Subcutaneous abdominal adipose tissue (tissue), 5 donors: Measurements from ENCODE around the gene GKAP1.
"Not testable (repeated sequence)": the region's sequence is repeated elsewhere in the genome, so short reads cannot be mapped to it uniquely, and the experiment has no call there.

Experiments
- H3K27ac ChIP-seq: one replicate; pipeline ENCODE4 v1.7.0; 2013; ENCODE audit warnings: low read depth, mild to moderate bottlenecking, inconsistent platforms, low read length, moderate library complexity
- H3K27me3 ChIP-seq, 5 donors: one replicate each; pipeline ENCODE4 v1.7.0; 2013; ENCODE audit warnings: low read length in 5 of 5, inconsistent platforms in 1 of 5; ENCODE audit not compliant: control insufficient read depth in 5 of 5, insufficient read depth in 4 of 5
- H3K36me3 ChIP-seq, 5 donors: one replicate each; pipeline ENCODE4 v1.7.0; 2013; ENCODE audit warnings: low read length in 5 of 5; ENCODE audit not compliant: control insufficient read depth in 5 of 5, insufficient read depth in 5 of 5
- H3K4me1 ChIP-seq, 5 donors: one replicate each; pipeline ENCODE4 v1.7.0; 2013; ENCODE audit warnings: low read length in 5 of 5, mild to moderate bottlenecking in 3 of 5, moderate library complexity in 1 of 5; ENCODE audit not compliant: control insufficient read depth in 5 of 5, insufficient read depth in 5 of 5
- H3K4me3 ChIP-seq, 5 donors: one replicate each; pipeline ENCODE4 v1.7.0; 2013; ENCODE audit warnings: low read length in 5 of 5, low read depth in 1 of 5
- H3K9ac ChIP-seq, 5 donors: one replicate each; pipeline ENCODE4 v1.7.0; 2013; ENCODE audit warnings: low read length in 5 of 5, mild to moderate bottlenecking in 4 of 5, moderate library complexity in 3 of 5
- H3K9me3 ChIP-seq, 5 donors: one replicate each; pipeline ENCODE4 v1.7.0; 2013; ENCODE audit warnings: low read length in 5 of 5; ENCODE audit not compliant: control insufficient read depth in 5 of 5
- donor health status: healthy.
- donor health status: healthy.
- donor health status: healthy.
- donor health status: healthy.
- donor health status: healthy.

The GKAP1 gene

DNA sequence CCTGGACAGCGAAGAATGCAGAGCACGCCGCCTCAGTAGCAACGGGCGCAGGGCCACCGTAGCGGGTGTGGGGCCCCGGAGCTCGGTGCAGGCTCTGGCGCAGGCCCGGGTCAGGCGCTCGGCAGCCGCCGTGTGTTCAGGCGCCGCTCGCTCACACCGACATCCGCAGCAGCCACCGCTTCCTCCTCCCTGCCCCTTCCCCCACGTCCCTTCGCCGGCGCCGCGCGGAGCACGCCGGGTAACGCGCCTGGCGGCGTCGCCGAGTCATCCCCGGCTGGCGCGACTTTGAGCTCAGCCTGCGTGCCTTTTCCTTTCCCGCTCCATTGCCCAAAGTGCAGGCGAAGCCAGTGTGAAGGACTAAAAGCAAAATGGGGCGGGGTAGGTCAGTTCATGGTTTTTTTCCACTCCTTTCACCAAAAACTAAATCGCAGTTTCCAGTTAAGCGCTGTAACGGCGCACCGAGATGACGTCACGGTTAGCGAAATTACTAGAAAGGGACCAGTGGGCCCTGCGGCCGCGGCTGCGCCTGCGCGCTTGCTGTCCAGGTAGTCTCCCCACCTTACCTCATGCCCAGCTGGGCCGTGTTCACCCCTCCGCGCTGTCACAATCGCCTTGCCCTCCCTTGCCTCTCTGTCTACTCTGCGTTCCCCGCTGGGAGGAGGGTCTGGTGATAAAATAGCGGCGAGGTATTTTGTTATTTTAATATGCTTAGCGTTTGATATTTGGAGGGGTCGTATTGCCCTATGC is 109.6 kb downstream of the GKAP1 start, which contains the start of gene UBQLN1:
TSS of gene UBQLN1 (minus strand) at position 191 of the 747 bp plus-strand sequence. CDS start 279 bp downstream, outside the sequence.
- H3K9me3 ChIP-seq: no peaks in the 10 kb centered on the region
- peaks cover 3 to 32% (median 28%) of the 10 kb centered on the region in 5 donors for H3K4me1 ChIP-seq

DNA sequence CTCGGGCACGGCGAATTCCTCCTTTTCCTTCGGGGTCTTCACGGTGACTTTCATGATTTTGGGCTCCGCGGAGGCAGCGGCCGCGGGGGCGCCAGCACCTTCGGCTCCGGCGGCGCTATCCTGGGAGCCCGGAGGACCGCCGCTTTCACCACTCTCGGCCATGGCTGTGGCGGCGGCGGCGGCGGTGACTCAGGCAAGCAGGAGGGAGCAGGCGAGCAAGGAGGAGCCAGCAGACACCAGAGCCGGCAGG is 110.1 kb downstream of the GKAP1 start:
- no peaks in the 10 kb centered on the region for H3K36me3 ChIP-seq
- H3K9me3 ChIP-seq: no peaks in the 10 kb centered on the region
- H3K4me1 ChIP-seq: peaks cover 3 to 36% (median 28%) of the 10 kb centered on the region in 5 donors

More for the DNA sequence above, 109.6 kb downstream of the GKAP1 start, which contains the start of gene UBQLN1:
- H3K27me3 ChIP-seq: no peaks in the 10 kb centered on the region
- H3K27ac ChIP-seq: peak within 1 kb of the TSS; percentile 100
- H3K36me3 ChIP-seq: no peaks in the 10 kb centered on the region
- H3K9ac ChIP-seq: peak within 1 kb of the TSS; percentile 95 to 100 (median 99)
- H3K4me3 ChIP-seq: peak within 1 kb of the TSS; percentile 88 to 94 (median 92)

DNA sequence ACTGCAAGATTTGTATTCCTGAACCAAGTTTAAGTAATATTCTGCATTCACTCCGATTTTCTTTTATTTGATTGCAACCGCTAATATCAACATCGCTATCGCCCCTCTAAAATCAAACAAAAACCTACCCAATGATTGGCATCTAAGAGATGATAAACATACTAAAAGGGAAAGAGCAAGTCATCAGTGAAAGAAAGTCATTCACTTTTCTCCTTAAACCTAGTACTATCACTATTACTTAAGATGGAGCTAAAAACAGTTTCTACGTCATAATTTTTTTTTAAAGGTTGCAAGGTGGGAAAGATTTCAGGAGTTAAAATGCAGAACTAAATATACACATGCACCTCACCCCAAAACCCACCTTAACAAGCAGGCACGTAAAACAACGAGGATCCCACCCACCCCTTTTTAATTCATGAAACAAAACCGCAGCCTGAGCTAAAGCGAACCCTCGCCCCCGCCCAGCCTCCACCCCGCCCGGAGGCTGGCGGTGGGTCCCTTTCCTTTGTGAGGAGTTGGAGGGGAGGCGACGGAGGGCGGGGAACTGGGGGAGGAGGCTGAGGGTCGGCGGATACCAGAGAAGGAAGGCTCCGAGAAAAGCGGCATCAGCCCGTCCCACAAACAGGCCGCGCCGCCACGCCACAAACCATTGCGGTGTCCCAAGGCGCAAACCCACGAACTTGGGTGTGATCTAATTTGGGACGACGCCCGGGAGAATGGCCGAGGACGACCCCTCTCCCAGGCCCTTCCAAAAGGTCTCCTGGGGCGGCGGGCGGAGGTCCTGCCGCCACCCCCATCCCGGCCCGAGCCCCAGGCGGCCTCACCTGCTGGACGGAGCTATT is 110.7 kb downstream of the GKAP1 start:
- Histone ChIP-seq H3K4me3 (peak overlapping the region; percentile 76 to 94 (median 92)), H3K9ac (peak overlapping the region; percentile 63 to 100 (median 98)), H3K4me1 (peaks cover 3 to 40% (median 31%) of the 10 kb centered on the region in 5 donors), H3K36me3 (no peaks in the 10 kb centered on the region), H3K9me3 (no peaks in the 10 kb centered on the region), H3K27me3 (no peaks in the 10 kb centered on the region), H3K27ac (peak overlapping the region; percentile 100)

More for the DNA sequence above, 110.1 kb downstream of the GKAP1 start:
- Histone ChIP-seq H3K27me3 (no peaks in the 10 kb centered on the region), H3K27ac (peak overlapping the region; percentile 100), H3K9ac (peak overlapping the region; percentile 63 to 100 (median 98)), H3K4me3 (peak overlapping the region; percentile 76 to 94 (median 92))

DNA sequence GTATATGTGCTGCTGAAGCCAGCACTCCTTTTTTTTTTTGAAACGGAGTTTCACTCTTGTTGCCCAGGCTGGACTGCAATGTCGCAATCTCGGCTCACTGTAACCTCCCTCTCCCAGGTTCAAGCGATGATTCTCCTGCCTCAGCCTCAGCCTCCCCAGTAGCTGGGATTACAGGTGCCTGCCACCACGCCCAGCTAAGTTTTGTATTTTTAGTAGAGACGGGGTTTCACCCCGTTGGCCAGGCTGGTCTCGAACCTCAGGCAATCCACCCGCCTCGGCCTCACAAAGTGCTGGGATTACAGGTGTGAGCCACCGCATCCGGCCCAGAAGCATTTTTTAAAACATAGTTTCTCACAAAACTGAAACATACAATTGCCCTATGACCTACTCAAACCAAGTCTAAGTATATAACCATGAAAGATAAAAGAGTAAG is 112.3 kb downstream of the GKAP1 start:
- H3K4me3 ChIP-seq: peak overlapping the region in 2 of 5 donors; percentile 89 to 94

DNA sequence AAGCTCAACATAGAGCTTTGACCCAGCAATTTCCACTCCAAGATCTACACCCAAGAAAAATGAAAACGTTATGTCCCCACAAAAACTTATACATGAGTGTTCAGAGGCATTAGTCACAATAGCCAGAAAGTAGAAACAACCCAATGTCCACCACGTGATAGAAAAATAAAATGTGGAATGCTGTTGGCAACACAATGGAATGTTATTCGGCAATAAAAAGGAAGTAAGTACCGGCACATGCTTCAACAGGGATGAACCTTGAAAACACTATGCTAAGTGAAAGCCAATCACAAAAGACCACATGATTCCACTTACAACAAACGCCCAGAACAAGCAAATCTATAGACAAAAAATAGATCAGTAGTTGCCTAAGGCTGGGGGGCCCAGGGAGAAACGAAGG is 115.8 kb downstream of the GKAP1 start:
- peaks cover 3 to 52% (median 35%) of the 10 kb centered on the region in 5 donors for H3K4me1 ChIP-seq

More for the DNA sequence above, 112.3 kb downstream of the GKAP1 start:
- H3K27me3 ChIP-seq, H3K9ac ChIP-seq, H3K36me3 ChIP-seq, H3K9me3 ChIP-seq: not testable (repeated sequence)
- peaks cover 3 to 55% (median 44%) of the 10 kb centered on the region in 5 donors for H3K4me1 ChIP-seq
- H3K27ac ChIP-seq: peak overlapping the region; percentile 100

DNA sequence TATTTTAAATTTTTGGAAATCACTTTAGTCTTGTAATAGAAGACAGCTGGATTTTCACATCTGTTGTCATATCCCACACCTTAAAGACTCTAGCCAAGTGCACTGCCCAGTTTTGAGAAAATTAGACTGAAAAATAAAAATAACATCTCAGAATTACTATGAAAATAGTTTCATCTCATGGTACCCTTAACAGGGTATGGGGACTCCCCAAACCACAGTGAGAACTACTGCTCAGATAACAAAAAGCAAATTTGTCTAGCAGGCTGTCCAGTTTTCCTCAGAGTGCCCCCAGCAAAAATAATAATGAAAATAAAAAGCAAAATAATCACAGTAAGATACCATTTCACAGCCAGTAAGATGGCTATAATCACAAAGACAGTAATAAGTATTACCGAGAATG is 116.3 kb downstream of the GKAP1 start:
- Histone ChIP-seq H3K9me3 (no peaks in the 10 kb centered on the region), H3K4me3 (no peak overlapping the region), H3K4me1 (peaks cover 3 to 48% (median 31%) of the 10 kb centered on the region in 5 donors), H3K27me3 (no peaks in the 10 kb centered on the region), H3K27ac (no peak overlapping the region), H3K36me3 (no peaks in the 10 kb centered on the region), H3K9ac (no peak overlapping the region)

More for the DNA sequence above, 115.8 kb downstream of the GKAP1 start:
- H3K4me3 ChIP-seq: no peak overlapping the region
- no peaks in the 10 kb centered on the region for H3K27me3 ChIP-seq
- H3K27ac ChIP-seq: no peak overlapping the region
- H3K36me3 ChIP-seq: no peaks in the 10 kb centered on the region
- H3K9ac ChIP-seq: no peak overlapping the region
- no peaks in the 10 kb centered on the region for H3K9me3 ChIP-seq

DNA sequence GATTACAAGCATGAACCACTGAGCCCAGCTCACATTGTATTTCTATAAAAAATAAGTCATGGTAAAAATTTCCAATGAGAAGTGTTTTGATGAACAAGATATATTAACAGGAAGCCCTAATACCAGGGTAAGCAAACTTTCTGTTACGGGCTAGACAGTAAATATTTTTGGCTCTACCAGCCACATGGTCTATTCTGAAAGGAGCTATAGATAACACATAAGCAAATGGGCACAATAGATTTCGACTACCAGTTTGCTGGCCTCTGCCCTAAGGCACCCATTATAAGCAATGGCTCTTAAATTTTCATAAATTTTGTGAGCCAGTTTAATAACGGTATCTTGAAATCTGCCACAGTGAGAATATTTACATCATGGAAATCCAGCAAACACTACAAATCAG is 118.0 kb downstream of the GKAP1 start:
- Histone ChIP-seq H3K27me3 (no peaks in the 10 kb centered on the region), H3K9ac (no peak overlapping the region), H3K27ac (no peak overlapping the region), H3K9me3 (no peaks in the 10 kb centered on the region), H3K36me3 (no peaks in the 10 kb centered on the region), H3K4me3 (no peak overlapping the region), H3K4me1 (peaks cover 0 to 38% (median 20%) of the 10 kb centered on the region in 5 donors)

DNA sequence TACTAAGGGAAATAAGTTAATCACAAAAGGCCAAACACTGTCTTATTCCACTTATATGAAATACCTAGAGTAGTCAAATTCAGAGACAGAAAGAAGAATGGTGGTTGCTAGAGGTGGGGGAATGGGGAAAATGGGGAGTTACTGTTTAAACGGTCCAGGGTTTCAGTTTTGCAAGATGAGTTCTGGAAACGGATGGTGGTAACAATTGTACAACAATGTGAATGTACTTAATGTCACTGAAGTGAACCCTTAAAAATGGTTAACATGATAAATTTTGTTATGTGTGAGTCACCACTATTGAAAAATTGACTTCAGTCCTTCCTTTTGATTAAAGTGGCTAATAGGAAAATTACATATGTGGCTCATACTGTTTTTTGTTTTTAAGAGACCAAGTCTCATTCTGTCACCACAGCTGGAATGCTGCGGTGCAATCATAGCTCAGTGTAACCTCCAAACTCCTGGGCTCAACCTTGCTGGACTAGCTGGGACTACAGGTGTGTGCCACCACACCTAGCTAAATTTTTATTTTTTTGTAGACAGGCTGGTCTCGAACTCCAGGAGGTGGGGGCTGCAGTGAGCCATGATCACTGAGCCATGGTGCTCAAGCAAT is 118.5 kb downstream of the GKAP1 start:
- Histone ChIP-seq H3K4me1 (peaks cover 0 to 36% (median 20%) of the 10 kb centered on the region in 5 donors), H3K4me3 (no peak overlapping the region), H3K36me3 (no peaks in the 10 kb centered on the region), H3K27ac (no peak overlapping the region), H3K9ac (no peak overlapping the region), H3K27me3 (no peaks in the 10 kb centered on the region), H3K9me3 (no peaks in the 10 kb centered on the region)

DNA sequence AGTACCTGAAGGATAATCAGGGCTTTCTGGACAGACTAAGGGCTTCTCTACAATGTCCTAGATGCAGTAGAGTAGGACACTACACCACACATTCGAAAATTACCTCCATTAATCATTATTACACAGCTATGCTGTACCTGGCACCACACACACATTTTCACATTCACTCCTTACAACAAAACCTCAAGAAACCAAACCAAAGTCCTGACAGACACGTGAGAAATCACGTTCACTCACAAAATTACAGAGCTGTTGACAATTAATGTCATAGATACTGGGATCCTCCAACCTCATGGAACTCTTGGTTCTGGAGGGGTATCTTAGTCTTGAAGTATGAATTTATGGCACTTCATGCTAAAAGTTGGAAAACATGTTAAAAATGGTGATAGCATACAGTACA is 126.1 kb downstream of the GKAP1 start:
- H3K36me3 ChIP-seq: no peaks in the 10 kb centered on the region
- H3K27me3 ChIP-seq: no peaks in the 10 kb centered on the region
- no peak overlapping the region for H3K9ac ChIP-seq
- H3K27ac ChIP-seq: no peak overlapping the region
- H3K9me3 ChIP-seq: no peaks in the 10 kb centered on the region
- peaks cover 0 to 44% (median 21%) of the 10 kb centered on the region in 5 donors for H3K4me1 ChIP-seq
- H3K4me3 ChIP-seq: no peak overlapping the region
